HG03521 (cell line): ENCODE data around the gene CCDC172.

ENCODE experiments used
- ATAC-seq: cut with Tn5 transposase; IDR thresholded peaks from one replicate; pipeline ENCODE4 v1.9.1; 2021; ENCODE audit warnings: mild to moderate bottlenecking, moderate library complexity; ENCODE audit not compliant: unreplicated experiment

CCDC172 gene

GRCh38 chr10:116429288-116429977 lies 105.2 kb downstream of the CCDC172 start:
- ATAC-seq = no peak
